ENCODE measurements around the gene RPS6KL1. TPM values are rescaled to one million over a fixed set of nuclear protein-coding genes. Genes with fewer than 3 reads are reported as not detected.

The RPS6KL1 gene
- total and polyA plus RNA-seq, 2 experiments from 2014 or later, result 5.6 to 6.5 TPM

DNA sequence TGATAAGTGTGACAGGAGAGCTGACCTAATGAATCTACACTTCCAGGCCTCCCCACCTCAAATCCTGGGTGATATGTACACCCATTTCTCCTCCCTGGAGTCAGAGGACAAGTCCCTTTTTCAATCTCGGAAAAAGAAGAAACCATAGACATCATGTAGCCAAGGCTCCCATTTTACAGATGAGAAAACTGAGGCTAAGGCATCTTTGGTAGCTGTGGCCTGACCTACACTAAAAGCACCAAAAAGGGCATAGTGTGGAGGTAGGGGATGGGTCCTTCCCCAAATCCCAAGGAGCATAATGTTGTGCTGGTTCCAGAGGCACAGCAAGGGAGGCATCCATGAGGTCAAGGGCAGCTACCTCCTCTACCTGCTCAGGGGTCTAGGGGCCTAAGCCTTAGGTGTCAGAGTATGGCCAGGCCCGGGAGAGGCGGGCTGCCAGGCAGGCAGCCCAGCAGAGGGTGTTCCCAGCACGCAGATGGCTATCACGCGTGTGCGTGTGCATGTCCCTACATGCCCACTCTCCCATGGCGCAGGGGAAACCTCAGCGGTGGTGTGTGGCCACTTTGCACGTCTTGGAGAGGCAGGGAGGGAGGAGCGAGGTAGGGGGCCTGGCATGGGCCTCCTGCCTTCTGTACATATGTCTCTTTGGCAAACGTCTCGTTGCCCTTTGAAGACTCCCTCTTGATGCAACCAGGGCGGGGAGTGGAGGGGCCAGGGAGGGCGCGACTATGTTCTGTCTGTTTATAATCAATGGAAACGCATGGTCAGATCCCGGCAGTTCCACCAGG lies 29.8 kb upstream of the RPS6KL1 start:
- Mint-ChIP-seq H3K27ac (no peak overlapping the region; the same call in 1 of the 2 replicates), H3K27me3 (ENCODE audit: insufficient read depth, low read depth, poor library complexity) (peaks cover 13% of the 10 kb centered on the region), H3K4me1 (peaks cover 13% of the 10 kb centered on the region; the same call in 2 of the 3 replicates), H3K4me3 (no peak overlapping the region), H3K36me3 (ENCODE audit: low read depth) (no peaks in the 10 kb centered on the region; the same call in 2 of the 3 replicates), H3K9me3 (no peaks in the 10 kb centered on the region)
- H3K36me3 ChIP-seq (ENCODE audit: insufficient read depth), result no peaks in the 10 kb centered on the region
- peaks cover 8% of the 10 kb centered on the region for H3K4me1 ChIP-seq (ENCODE audit: insufficient read depth)
- ATAC-seq (no peak), DNase-seq (ENCODE audit: low spot score) (no peak)
- no peaks in the 10 kb centered on the region for H4K20me1 ChIP-seq (replicated peaks; ENCODE audit: insufficient read depth)
- no peak overlapping the region for H3K4me2 ChIP-seq
- H3K27ac ChIP-seq (ENCODE audit: low read depth), result no peak overlapping the region
- H3K9me2 ChIP-seq (ENCODE audit: insufficient read depth), result no peaks in the 10 kb centered on the region
- H3K79me2 ChIP-seq (replicated peaks; ENCODE audit: insufficient read depth), result no peaks in the 10 kb centered on the region
- H2AFZ ChIP-seq, result no peak overlapping the region
- H3K27me3 ChIP-seq (ENCODE audit: insufficient read depth), result peaks cover 12% of the 10 kb centered on the region; the same call in 1 of the 2 replicates
- H3F3A ChIP-seq (replicated peaks; ENCODE audit: low read depth), result no peaks in the 10 kb centered on the region; the same call in 1 of the 2 replicates
- no peak overlapping the region for H3K4me3 ChIP-seq
- TF ChIP-seq, protein P1, sequence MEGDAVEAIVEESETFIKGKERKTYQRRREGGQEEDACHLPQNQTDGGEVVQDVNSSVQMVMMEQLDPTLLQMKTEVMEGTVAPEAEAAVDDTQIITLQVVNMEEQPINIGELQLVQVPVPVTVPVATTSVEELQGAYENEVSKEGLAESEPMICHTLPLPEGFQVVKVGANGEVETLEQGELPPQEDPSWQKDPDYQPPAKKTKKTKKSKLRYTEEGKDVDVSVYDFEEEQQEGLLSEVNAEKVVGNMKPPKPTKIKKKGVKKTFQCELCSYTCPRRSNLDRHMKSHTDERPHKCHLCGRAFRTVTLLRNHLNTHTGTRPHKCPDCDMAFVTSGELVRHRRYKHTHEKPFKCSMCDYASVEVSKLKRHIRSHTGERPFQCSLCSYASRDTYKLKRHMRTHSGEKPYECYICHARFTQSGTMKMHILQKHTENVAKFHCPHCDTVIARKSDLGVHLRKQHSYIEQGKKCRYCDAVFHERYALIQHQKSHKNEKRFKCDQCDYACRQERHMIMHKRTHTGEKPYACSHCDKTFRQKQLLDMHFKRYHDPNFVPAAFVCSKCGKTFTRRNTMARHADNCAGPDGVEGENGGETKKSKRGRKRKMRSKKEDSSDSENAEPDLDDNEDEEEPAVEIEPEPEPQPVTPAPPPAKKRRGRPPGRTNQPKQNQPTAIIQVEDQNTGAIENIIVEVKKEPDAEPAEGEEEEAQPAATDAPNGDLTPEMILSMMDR (conservative IDR thresholded peaks at IDR 0.05; ENCODE audit: low read depth in 2 of 2), result no peak
- no peak for TF ChIP-seq ZNF114 (CRISPR knock-in tag; IDR thresholded peaks at IDR 0.05)
- no peak for TF ChIP-seq STAT1 (IDR thresholded peaks at IDR 0.05; ENCODE audit: unreplicated experiment)
- no peak for TF ChIP-seq JUNB (IDR thresholded peaks at IDR 0.05; ENCODE audit: unreplicated experiment)
- TF ChIP-seq, protein P2, sequence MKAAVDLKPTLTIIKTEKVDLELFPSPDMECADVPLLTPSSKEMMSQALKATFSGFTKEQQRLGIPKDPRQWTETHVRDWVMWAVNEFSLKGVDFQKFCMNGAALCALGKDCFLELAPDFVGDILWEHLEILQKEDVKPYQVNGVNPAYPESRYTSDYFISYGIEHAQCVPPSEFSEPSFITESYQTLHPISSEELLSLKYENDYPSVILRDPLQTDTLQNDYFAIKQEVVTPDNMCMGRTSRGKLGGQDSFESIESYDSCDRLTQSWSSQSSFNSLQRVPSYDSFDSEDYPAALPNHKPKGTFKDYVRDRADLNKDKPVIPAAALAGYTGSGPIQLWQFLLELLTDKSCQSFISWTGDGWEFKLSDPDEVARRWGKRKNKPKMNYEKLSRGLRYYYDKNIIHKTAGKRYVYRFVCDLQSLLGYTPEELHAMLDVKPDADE (IDR thresholded peaks at IDR 0.05), result no peak
- TF ChIP-seq EZH2phosphoT487 (IDR thresholded peaks at IDR 0.05; ENCODE audit: unreplicated experiment), result no peak
- TF ChIP-seq, protein P3, sequence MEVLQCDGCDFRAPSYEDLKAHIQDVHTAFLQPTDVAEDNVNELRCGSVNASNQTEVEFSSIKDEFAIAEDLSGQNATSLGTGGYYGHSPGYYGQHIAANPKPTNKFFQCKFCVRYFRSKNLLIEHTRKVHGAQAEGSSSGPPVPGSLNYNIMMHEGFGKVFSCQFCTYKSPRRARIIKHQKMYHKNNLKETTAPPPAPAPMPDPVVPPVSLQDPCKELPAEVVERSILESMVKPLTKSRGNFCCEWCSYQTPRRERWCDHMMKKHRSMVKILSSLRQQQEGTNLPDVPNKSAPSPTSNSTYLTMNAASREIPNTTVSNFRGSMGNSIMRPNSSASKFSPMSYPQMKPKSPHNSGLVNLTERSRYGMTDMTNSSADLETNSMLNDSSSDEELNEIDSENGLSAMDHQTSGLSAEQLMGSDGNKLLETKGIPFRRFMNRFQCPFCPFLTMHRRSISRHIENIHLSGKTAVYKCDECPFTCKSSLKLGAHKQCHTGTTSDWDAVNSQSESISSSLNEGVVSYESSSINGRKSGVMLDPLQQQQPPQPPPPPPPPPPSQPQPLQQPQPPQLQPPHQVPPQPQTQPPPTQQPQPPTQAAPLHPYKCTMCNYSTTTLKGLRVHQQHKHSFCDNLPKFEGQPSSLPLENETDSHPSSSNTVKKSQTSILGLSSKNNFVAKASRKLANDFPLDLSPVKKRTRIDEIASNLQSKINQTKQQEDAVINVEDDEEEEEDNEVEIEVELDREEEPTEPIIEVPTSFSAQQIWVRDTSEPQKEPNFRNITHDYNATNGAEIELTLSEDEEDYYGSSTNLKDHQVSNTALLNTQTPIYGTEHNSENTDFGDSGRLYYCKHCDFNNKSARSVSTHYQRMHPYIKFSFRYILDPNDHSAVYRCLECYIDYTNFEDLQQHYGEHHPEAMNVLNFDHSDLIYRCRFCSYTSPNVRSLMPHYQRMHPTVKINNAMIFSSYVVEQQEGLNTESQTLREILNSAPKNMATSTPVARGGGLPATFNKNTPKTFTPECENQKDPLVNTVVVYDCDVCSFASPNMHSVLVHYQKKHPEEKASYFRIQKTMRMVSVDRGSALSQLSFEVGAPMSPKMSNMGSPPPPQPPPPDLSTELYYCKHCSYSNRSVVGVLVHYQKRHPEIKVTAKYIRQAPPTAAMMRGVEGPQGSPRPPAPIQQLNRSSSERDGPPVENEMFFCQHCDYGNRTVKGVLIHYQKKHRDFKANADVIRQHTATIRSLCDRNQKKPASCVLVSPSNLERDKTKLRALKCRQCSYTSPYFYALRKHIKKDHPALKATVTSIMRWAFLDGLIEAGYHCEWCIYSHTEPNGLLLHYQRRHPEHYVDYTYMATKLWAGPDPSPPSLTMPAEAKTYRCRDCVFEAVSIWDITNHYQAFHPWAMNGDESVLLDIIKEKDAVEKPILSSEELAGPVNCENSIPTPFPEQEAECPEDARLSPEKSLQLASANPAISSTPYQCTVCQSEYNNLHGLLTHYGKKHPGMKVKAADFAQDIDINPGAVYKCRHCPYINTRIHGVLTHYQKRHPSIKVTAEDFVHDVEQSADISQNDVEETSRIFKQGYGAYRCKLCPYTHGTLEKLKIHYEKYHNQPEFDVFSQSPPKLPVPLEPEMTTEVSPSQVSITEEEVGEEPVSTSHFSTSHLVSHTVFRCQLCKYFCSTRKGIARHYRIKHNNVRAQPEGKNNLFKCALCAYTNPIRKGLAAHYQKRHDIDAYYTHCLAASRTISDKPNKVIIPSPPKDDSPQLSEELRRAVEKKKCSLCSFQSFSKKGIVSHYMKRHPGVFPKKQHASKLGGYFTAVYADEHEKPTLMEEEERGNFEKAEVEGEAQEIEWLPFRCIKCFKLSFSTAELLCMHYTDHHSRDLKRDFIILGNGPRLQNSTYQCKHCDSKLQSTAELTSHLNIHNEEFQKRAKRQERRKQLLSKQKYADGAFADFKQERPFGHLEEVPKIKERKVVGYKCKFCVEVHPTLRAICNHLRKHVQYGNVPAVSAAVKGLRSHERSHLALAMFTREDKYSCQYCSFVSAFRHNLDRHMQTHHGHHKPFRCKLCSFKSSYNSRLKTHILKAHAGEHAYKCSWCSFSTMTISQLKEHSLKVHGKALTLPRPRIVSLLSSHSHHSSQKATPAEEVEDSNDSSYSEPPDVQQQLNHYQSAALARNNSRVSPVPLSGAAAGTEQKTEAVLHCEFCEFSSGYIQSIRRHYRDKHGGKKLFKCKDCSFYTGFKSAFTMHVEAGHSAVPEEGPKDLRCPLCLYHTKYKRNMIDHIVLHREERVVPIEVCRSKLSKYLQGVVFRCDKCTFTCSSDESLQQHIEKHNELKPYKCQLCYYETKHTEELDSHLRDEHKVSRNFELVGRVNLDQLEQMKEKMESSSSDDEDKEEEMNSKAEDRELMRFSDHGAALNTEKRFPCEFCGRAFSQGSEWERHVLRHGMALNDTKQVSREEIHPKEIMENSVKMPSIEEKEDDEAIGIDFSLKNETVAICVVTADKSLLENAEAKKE (CRISPR knock-in tag; IDR thresholded peaks at IDR 0.05), result no peak
- TF ChIP-seq ZNF331 (CRISPR knock-in tag; IDR thresholded peaks at IDR 0.05; ENCODE audit: low read depth), result no peak
- no peak for TF ChIP-seq EZH2 (IDR thresholded peaks at IDR 0.05; ENCODE audit: low read depth, unreplicated experiment)
- no peak for TF ChIP-seq POLR2AphosphoS5 (IDR thresholded peaks at IDR 0.05; ENCODE audit: low read depth)
